GM19397 (cell line): ENCODE data around the gene USP17L5.
"Not testable (repeated sequence)": the region's sequence is repeated elsewhere in the genome, so short reads cannot be mapped to it uniquely, and the experiment has no call there.

Experiments used
- ATAC-seq: cut with Tn5 transposase; IDR thresholded peaks from one replicate; pipeline ENCODE4 v1.9.1; 2021; ENCODE audit warnings: mild to moderate bottlenecking, moderate library complexity; ENCODE audit not compliant: unreplicated experiment

The USP17L5 gene

GRCh38 chr4:9339103-9339502 is at the start of gene USP17L5:
Gene USP17L5 (plus strand): TSS chr4:9339403. CDS start chr4:9339403, 0 bp downstream.
- ATAC-seq: not testable (repeated sequence)

- not testable (repeated sequence) for ATAC-seq
These were observed 15.0 kb upstream of the USP17L5 start for GRCh38 chr4:9324191-9324590.

GRCh38 chr4:9324865-9325264 is 14.3 kb upstream of the USP17L5 start, which contains the start of gene USP17L24:
Gene USP17L24 (plus strand): TSS chr4:9325165. CDS start chr4:9325165, 0 bp downstream.
- ATAC-seq: not testable (repeated sequence)

- not testable (repeated sequence) for ATAC-seq
These were observed 9.6 kb upstream of the USP17L5 start, which contains the start of gene USP17L25 for GRCh38 chr4:9329611-9330010. Gene USP17L25 (plus strand): TSS chr4:9329911. CDS start chr4:9329911, 0 bp downstream.

- not testable (repeated sequence) for ATAC-seq
These were observed 4.8 kb upstream of the USP17L5 start, which contains the start of gene USP17L26 for GRCh38 chr4:9334358-9334757. Gene USP17L26 (plus strand): TSS chr4:9334658. CDS start chr4:9334658, 0 bp downstream.

- ATAC-seq: not testable (repeated sequence)
These were observed 4.6 kb downstream of the USP17L5 start, which contains the start of gene USP17L27 for GRCh38 chr4:9343848-9344247. Gene USP17L27 (plus strand): TSS chr4:9344148. CDS start chr4:9344148, 0 bp downstream.

GRCh38 chr4:9348593-9348992 is 9.4 kb downstream of the USP17L5 start, which contains the start of gene USP17L28:
Gene USP17L28 (plus strand): TSS chr4:9348893. CDS start chr4:9348893, 0 bp downstream.
- ATAC-seq: not testable (repeated sequence)

- not testable (repeated sequence) for ATAC-seq
These were observed 11.7 kb downstream of the USP17L5 start for GRCh38 chr4:9350866-9351265.

GRCh38 chr4:9353338-9353737 is 14.1 kb downstream of the USP17L5 start, which contains the start of gene USP17L29:
Gene USP17L29 (plus strand): TSS chr4:9353638. CDS start chr4:9353638, 0 bp downstream.
- ATAC-seq: not testable (repeated sequence)

GRCh38 chr4:9362829-9363228 is 23.6 kb downstream of the USP17L5 start, which contains the start of gene USP17L30:
Gene USP17L30 (plus strand): TSS chr4:9363129. CDS start chr4:9363129, 0 bp downstream.
- not testable (repeated sequence) for ATAC-seq

- ATAC-seq: not testable (repeated sequence)
These were observed 40.7 kb downstream of the USP17L5 start for GRCh38 chr4:9379881-9380280.

GRCh38 chr4:9381012-9381534 is 41.9 kb downstream of the USP17L5 start:
- not testable (repeated sequence) for ATAC-seq

- no peak for ATAC-seq
These were observed 44.9 kb downstream of the USP17L5 start for GRCh38 chr4:9384126-9384525.

GRCh38 chr4:9389001-9389400 is 49.8 kb downstream of the USP17L5 start:
- not testable (repeated sequence) for ATAC-seq
